Activated CD4-positive, alpha-beta memory T cell treated with anti-CD3 and anti-CD28 coated beads for 36 hours (primary cell): ENCODE measurements around the gene LHB. TPM values are rescaled to one million over a fixed set of nuclear protein-coding genes. Genes with fewer than 3 reads are reported as not detected.
"Not testable (repeated sequence)": the region's sequence is repeated elsewhere in the genome, so short reads cannot be mapped to it uniquely, and the experiment has no call there.

Experiments
- CTCF ChIA-PET: fragments of 350-600 bp; sonication (Branson Sonifier 250); formaldehyde crosslinking; loops from one replicate; lab custom pipeline; 2021; ENCODE audit warnings: antibody characterized with exemption, inconsistent platforms; lab: Charles Lee
- POLR2A ChIA-PET: fragments of 350-600 bp; sonication (Branson Sonifier 250); formaldehyde crosslinking; loops from one replicate; lab custom pipeline; 2021; ENCODE audit warnings: antibody characterized with exemption; lab: Charles Lee
- DNase-seq: peaks from one replicate; pipeline ENCODE4 v3.0.0-alpha.2; 2020
- H3K27ac Mint-ChIP-seq: one replicate; pipeline ENCODE4 v1.8.0; 2021; ENCODE audit warnings: mixed read lengths
- H3K27me3 Mint-ChIP-seq: one replicate; pipeline ENCODE4 v1.8.0; 2021; ENCODE audit warnings: mixed read lengths
- H3K36me3 Mint-ChIP-seq: one replicate; pipeline ENCODE4 v1.8.0; 2021; ENCODE audit warnings: mixed read lengths
- H3K4me1 Mint-ChIP-seq: one replicate; pipeline ENCODE4 v1.8.0; 2021; ENCODE audit warnings: low read depth, mixed read lengths
- H3K4me3 Mint-ChIP-seq: one replicate; pipeline ENCODE4 v1.8.0; 2021; ENCODE audit warnings: mild to moderate bottlenecking, mixed read lengths
- H3K9me3 Mint-ChIP-seq: one replicate; pipeline ENCODE4 v1.8.0; 2021; ENCODE audit warnings: mixed read lengths
- intact Hi-C: fragments of 100-400 bp; cut with micrococcal nuclease; formaldehyde crosslinking; loops from one replicate; pipeline ENCODE4 v1.15.1; 2023
- total RNA-seq, 2 experiments: library from RNA; stranded (reverse); gene quantifications; one replicate each; pipeline ENCODE4 v1.2.3, GENCODE V29; 2021

LHB gene
- total RNA-seq, result under 1 TPM in 1 of 2 experiments, not detected in 1; 0.48 TPM

DNA sequence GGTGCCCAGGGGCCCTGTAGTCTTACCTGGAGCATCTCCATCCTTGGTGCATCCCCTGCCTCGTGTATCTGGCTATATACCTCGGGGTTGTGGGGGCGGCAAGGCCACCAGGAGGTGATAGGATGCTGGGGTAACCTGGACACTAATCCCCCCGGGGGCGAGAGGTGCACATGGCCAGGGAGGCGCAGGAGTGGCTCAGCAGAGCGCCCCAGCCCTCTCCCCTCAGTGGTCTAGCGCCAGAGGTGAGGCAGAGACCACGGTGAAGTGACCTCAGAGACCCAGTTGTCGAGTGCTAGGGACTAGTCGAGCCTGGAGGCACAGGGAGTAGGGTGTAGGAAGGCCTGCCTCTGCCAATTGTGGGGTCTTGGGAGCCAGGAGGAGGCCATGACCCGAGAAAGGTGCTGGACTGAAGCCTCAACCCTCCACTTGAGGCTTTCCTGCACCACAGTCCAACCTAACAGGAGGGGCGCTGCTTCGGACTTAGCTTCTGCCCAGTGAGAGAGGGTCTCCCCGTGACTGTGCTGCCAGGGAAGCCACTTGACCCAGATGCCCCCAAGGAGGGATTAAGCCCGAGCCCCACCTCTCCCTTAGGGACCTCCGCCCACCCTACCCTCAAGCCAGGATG, at the start of gene LHB:
Gene LHB (minus strand): TSS at position 51 of the 625 bp plus-strand sequence. CDS start 10 bp downstream, at position 41.
- H3K36me3 Mint-ChIP-seq, result peaks cover 7% of the 10 kb centered on the region
- DNase-seq, result no peak
- H3K4me3 Mint-ChIP-seq, result peak within 1 kb of the TSS; percentile 79
- CTCF ChIA-PET, result interaction anchor here (1.0 to 5.7 kb wide), 4 partner anchors 18 to 144 kb away, joined by 3 to 42 read pairs (median 6); partner anchors contain the start of gene RUVBL2
- peaks cover 4% of the 10 kb centered on the region for H3K27me3 Mint-ChIP-seq
- H3K4me1 Mint-ChIP-seq, result peaks cover 37% of the 10 kb centered on the region
- H3K27ac Mint-ChIP-seq, result no peak within 1 kb of the TSS
- no peaks in the 10 kb centered on the region for H3K9me3 Mint-ChIP-seq
- POLR2A ChIA-PET, result interaction anchor here (1.3 to 2.3 kb wide), 2 partner anchors 17 to 23 kb away, joined by 3 to 7 read pairs; partner anchors contain the start of genes GYS1 and RUVBL2
- intact Hi-C loops, result no loop called here

DNA sequence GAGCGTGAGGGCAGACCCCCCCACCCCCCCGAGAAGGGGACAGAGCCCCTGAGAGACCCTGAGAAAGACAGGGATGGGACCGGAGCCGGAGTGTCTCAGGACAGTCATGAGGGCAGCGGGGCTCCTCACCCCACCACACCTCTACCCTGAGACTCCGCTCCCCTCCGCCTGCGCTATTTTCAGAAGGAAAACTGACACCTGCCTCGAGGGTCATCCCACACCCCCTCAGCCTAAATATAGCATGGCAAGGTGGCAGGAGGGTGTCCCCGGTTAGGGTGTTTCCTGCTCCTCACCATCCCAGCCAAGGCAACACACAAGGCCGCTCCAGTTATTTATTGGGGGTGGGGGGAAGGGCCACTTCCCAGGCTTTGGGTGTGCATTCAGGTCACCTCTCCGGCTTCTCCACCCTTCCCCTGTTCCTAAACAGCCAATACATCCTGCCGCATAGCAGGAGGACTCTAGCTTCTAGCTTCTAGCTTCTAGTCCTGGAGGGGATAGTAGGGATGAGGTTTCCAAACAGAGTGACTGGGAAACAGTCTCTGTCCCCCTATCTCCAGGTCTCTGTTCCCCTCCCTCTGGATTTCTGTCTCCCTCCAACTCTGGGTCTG, 49.1 kb upstream of the LHB start:
- ChIA-PET CTCF (interaction anchor here (0.6 kb wide), 1 partner anchor 8 kb away, joined by 4 read pairs; no protein-coding TSS in a partner anchor), POLR2A (no interaction called here)
- H3K9me3 Mint-ChIP-seq, result no peaks in the 10 kb centered on the region
- H3K4me1 Mint-ChIP-seq, result no peaks in the 10 kb centered on the region
- intact Hi-C loops, result no loop called here
- DNase-seq, result no peak
- H3K36me3 Mint-ChIP-seq, result no peaks in the 10 kb centered on the region
- no peak overlapping the region for H3K4me3 Mint-ChIP-seq
- H3K27me3 Mint-ChIP-seq, result peaks cover 56% of the 10 kb centered on the region
- no peak overlapping the region for H3K27ac Mint-ChIP-seq

DNA sequence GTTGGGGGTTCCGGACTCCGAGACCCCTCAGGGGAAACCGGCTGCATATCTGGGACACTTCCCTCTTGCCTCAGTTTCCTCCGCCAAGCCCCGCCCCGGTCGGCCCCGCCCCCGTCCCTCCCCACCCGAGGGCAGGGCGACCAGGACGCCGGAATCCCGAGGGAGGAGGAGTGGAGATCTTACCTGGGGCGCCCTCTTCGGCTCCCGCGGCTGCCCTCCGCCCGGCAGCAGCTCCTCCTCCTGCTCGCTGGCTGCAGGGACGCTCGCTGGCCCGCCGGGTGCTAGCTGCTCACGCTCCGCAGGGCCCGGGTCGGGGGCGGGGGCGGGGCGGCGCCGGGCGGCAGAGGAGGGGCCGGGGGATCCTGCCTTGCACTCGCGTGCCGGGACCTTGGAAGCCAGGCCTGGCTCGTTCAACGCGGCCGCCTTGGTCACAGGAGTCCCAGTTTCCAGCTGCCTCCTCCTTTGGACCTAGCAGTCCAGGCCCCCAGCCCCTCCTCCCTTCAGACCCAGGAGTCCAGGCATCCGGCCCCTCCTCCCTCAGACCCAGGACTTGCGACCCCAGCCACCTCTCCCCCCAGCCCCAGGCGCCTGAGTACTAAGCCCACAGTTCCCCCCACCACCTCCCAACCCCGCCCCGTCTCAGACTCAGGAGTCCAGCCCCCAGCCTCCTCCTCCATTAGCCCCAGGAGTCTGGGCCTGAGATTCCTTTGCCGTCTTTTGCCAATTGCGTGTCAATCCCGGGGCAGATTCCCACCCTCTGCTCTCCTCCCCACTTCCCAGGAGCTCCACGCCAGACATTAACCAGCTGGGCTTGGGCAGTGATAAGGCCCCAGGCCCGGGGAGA, 48.1 kb upstream of the LHB start, which contains the start of gene NTF4:
Gene NTF4 (minus strand): TSS at position 51 of the 844 bp plus-strand sequence. CDS start 2,821 bp downstream, outside the sequence.
- Mint-ChIP-seq H3K4me3 (no peak within 1 kb of the TSS), H3K27me3 (peaks cover 52% of the 10 kb centered on the region), H3K27ac (no peak within 1 kb of the TSS), H3K36me3 (no peaks in the 10 kb centered on the region), H3K4me1 (no peaks in the 10 kb centered on the region), H3K9me3 (no peaks in the 10 kb centered on the region)
- DNase-seq, result no peak
- intact Hi-C loops, result no loop called here
- ChIA-PET CTCF (interaction anchor here (0.5 to 1.0 kb wide), 2 partner anchors 134 to 160 kb away, joined by 3 to 4 read pairs; no protein-coding TSS in a partner anchor), POLR2A (no interaction called here)

DNA sequence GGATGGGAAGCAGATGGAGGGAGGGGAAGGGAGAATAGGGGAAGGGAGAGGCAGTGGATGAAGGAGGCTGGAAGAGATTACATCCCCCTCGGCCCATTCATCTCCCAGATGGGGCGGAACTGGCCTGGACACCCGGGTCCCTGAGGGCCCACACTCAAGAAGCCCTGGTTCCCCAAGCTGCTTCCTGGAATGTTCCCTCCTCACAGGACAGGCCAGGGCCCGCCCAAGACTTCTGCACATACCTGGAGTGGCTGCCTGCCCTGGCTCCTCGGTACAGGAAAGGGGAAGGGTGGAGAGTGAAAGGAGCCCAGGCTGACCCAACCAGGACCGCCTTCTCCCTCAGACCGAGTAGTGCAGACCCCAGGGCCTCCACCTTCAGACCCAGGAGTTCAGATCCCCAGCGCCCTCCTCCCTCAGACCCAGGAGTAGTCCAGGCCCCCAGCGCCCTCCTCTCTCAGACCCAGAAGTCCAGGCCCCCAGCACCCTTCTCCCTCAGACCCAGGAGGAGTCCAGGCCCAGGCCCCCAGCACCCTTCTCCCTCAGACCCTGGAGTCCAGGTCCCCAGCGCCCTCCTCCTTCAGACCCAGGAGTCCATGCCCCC, 47.2 kb upstream of the LHB start:
- H3K9me3 Mint-ChIP-seq, result no peaks in the 10 kb centered on the region
- intact Hi-C loops, result no loop called here
- no peak overlapping the region for H3K4me3 Mint-ChIP-seq
- no peak for DNase-seq
- no peak overlapping the region for H3K27ac Mint-ChIP-seq
- CTCF ChIA-PET, result no interaction called here
- POLR2A ChIA-PET, result no interaction called here
- H3K27me3 Mint-ChIP-seq, result peaks cover 49% of the 10 kb centered on the region
- no peaks in the 10 kb centered on the region for H3K4me1 Mint-ChIP-seq
- H3K36me3 Mint-ChIP-seq, result no peaks in the 10 kb centered on the region

DNA sequence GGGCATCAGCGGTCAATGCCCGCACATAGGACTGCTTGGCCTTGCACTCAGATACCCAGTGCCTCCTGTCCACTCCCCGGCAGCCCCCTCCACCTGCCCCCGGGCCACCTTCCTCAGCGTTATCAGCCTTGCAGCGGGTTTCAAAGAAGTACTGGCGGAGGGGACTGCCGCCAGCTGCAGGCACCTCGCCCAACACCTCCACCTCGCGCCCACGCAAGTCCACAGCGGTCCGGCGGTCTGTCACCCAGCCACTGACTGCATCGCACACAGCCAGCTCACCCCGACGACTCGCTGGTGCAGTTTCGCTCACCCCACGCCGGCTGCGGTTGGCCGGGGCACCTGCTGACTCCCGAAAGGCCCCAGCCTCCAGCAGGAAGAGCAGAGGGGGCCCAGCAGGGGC, 44.6 kb upstream of the LHB start:
- H3K4me3 Mint-ChIP-seq, result no peak overlapping the region
- peaks cover 17% of the 10 kb centered on the region for H3K4me1 Mint-ChIP-seq
- H3K9me3 Mint-ChIP-seq, result no peaks in the 10 kb centered on the region
- intact Hi-C loops, result no loop called here
- peaks cover 48% of the 10 kb centered on the region for H3K27me3 Mint-ChIP-seq
- H3K27ac Mint-ChIP-seq, result no peak overlapping the region
- POLR2A ChIA-PET, result no interaction called here
- no peaks in the 10 kb centered on the region for H3K36me3 Mint-ChIP-seq
- peak; percentile 21 for DNase-seq
- CTCF ChIA-PET, result no interaction called here

DNA sequence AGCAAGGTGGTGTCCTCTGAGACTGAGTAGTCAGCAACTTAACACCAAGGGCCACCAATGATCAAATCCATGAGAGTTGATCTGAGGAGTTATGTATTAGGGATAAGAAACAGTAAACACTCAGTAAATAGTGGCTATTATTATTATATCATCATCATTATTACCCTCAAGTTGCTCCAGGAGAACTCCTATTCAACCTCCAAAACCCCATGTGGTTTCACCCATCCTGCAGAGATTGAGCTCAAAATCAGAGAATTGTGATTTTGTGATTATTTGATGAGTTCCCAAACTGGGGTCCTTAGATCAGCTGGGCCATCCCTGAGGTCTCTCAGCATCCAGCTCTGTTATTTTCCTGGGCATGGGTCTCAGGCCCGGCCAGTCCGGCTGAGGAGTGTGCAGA, 44.1 kb upstream of the LHB start:
- ChIA-PET POLR2A (no interaction called here), CTCF (interaction anchor here (1.0 kb wide), 1 partner anchor 43 kb away, joined by 3 read pairs; no protein-coding TSS in a partner anchor)
- H3K9me3 Mint-ChIP-seq, result no peaks in the 10 kb centered on the region

DNA sequence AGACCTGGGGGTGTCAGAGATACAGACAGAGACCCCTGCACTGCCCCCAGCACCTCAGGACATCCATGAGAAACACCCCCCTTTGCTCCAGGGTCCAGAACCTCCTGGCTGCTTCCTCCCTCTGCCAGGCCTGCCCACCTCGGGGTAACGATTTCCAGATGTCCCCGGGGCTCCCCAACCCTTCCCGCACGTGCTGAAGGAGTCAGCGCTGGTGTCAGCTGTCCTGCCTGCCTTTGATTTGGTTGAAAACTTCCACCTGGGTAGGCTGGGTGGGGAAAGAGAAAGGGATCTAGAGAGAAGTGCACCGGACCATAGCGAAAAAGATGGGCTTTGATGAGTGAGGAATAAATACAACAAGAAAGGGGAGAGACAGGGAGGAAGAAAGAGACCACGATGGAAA, 42.2 kb upstream of the LHB start:
- intact Hi-C loops, result no loop called here
- Mint-ChIP-seq H3K4me1 (peaks cover 21% of the 10 kb centered on the region), H3K27me3 (peaks cover 33% of the 10 kb centered on the region), H3K36me3 (no peaks in the 10 kb centered on the region), H3K9me3 (no peaks in the 10 kb centered on the region), H3K27ac (no peak overlapping the region), H3K4me3 (no peak overlapping the region)
- CTCF ChIA-PET, result interaction anchor here (1.4 kb wide), 1 partner anchor 39 kb away, joined by 9 read pairs; no protein-coding TSS in a partner anchor
- DNase-seq, result no peak
- POLR2A ChIA-PET, result no interaction called here

More for the DNA sequence above, 44.1 kb upstream of the LHB start:
- DNase-seq, result no peak
- Mint-ChIP-seq H3K27ac (no peak overlapping the region), H3K27me3 (peaks cover 44% of the 10 kb centered on the region), H3K36me3 (no peaks in the 10 kb centered on the region), H3K4me1 (peaks cover 21% of the 10 kb centered on the region), H3K4me3 (no peak overlapping the region)
- intact Hi-C loops, result no loop called here

DNA sequence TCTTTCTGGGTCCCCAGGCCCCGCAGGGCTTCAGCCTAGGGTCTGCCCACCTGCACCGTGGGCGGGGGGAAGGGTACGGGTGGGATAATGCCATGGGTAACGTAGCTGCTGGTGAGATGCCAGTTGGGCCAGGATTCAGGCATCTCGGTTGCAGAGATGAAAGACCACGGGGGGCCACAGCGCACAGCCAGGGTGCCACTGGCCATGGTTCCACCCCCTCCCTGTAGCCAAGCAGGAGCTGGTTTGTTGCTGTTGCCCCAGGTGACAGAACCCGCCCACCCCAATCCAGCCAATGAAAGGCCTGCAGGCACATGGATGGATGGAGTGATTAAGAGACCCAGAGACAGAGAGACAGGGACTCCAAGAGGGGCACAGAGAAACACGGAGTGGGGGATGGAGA, 41.7 kb upstream of the LHB start:
- intact Hi-C loops, result no loop called here
- H3K36me3 Mint-ChIP-seq, result no peaks in the 10 kb centered on the region

DNA sequence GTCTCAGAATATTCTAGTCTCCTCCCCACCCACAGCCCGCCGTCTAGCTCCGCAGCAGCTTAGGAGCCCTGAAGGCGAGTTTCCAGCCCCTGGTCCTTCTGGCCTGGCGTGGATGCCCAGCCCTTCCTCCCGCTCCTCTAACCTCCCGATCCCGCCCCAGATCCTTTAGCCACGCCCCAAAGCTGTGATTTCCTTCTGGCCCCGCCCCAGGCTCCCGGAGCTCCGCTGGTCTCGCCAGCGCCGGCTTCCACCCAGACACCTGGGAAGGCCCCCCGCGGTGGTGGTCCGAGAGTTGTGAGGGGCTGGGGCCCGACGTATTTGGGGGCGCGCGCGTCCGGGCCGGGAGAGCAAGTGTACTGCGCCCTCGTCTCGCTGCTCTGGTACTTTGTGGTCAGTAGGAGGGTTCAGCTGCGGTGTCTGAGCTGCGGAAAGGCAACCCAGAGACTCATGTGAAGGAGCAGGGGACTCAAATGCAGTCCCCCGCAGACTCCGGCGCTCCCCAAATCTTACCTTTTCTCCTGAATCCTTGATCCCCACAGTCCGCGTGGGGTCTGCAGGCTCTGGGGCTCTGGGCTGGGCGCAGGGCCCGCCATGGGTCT, 40.8 kb upstream of the LHB start, which contains the start of gene CGB7:
Gene CGB7 (minus strand): TSS at position 114 of the 599 bp plus-strand sequence. CDS start 2,374 bp downstream, outside the sequence.
- Mint-ChIP-seq H3K27me3 (peaks cover 26% of the 10 kb centered on the region), H3K4me1 (peaks cover 21% of the 10 kb centered on the region), H3K4me3 (peak within 1 kb of the TSS; percentile 48), H3K36me3 (no peaks in the 10 kb centered on the region), H3K27ac (no peak within 1 kb of the TSS), H3K9me3 (no peaks in the 10 kb centered on the region)
- intact Hi-C loops, result no loop called here
- peak; percentile 61 for DNase-seq
- CTCF ChIA-PET, result interaction anchor here (1.0 to 2.4 kb wide), 4 partner anchors 40 to 169 kb away, joined by 3 to 11 read pairs (median 4); partner anchors contain the start of gene LIN7B
- POLR2A ChIA-PET, result no interaction called here

More for the DNA sequence above, 41.7 kb upstream of the LHB start:
- POLR2A ChIA-PET, result no interaction called here
- no peak overlapping the region for H3K27ac Mint-ChIP-seq
- no peaks in the 10 kb centered on the region for H3K9me3 Mint-ChIP-seq
- peak; percentile 57 for DNase-seq
- CTCF ChIA-PET, result interaction anchor here (1.0 kb wide), 1 partner anchor 168 kb away, joined by 3 read pairs; no protein-coding TSS in a partner anchor
- H3K27me3 Mint-ChIP-seq, result peaks cover 30% of the 10 kb centered on the region
- H3K4me3 Mint-ChIP-seq, result no peak overlapping the region
- peaks cover 21% of the 10 kb centered on the region for H3K4me1 Mint-ChIP-seq

DNA sequence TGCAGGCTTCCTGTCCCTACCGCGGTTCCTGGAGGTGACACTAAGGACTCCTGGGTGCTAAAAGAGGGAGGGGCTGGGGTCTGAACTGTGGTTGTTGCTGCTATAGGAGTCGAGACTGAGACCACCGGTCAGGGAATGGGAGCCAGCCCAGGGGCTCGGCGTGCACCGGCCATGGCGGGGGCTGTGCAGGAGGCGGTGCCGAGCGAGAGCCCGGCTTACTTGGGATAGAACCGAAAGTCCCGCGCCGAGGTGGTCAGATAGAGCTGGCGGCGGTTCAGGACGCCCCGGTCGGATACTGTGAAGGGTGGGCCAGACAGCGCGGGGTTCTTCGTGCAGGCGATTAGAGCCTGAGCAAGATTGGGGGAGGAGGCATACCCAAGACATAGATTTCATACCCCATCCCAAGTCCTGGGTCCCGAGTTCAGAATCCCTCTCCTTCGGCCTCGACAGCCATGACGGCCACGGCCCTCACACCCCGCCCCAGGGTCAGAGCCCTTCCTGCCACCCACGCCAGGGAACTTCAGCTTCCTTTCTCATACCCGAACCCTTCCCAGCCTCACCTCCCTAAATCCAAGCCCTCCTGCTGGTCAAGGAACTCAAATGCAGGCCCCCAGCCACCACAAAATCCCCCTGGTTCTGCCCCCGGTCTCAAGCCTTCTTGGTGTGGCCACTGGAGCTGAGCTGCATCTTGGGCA, 40.2 kb upstream of the LHB start:
- Mint-ChIP-seq H3K4me3 (peak overlapping the region; percentile 48), H3K27me3 (peaks cover 26% of the 10 kb centered on the region), H3K4me1 (peaks cover 21% of the 10 kb centered on the region)
- H3K36me3 Mint-ChIP-seq, H3K27ac Mint-ChIP-seq, H3K9me3 Mint-ChIP-seq, intact Hi-C loops, POLR2A ChIA-PET: not testable (repeated sequence)
- DNase-seq, result peak; percentile 13
- CTCF ChIA-PET, result interaction anchor here (1.0 to 2.4 kb wide), 7 partner anchors 41 to 142 kb away, joined by 3 to 11 read pairs (median 4); partner anchors contain the start of genes LIN7B and RUVBL2
